Stimulated activated CD8-positive, alpha-beta memory T cell treated with anti-CD3 and anti-CD28 coated beads, Interleukin-15, amount 100 ng/mL, for 48 hours (primary cell): ENCODE results near the gene ARID5B.
A peak's percentile ranks its signal among the peaks of the same experiment; 100 is the strongest.

Experiments
- DNase-seq, 2 donors: peaks; one replicate each; pipeline ENCODE4 v3.0.0-alpha.2; 2020; ENCODE audit warnings: low read depth in 2 of 2

ARID5B gene

GRCh38 chr10:62049624-62050345 lies 148.3 kb downstream of the ARID5B start:
- DNase-seq = no peak

- no peak for DNase-seq
Measured at GRCh38 chr10:62050346-62050892, 148.9 kb downstream of the ARID5B start.

- DNase-seq = peak; percentile 57 to 72
Measured at GRCh38 chr10:62050893-62051433, 149.5 kb downstream of the ARID5B start.

GRCh38 chr10:62052276-62052675 lies 150.8 kb downstream of the ARID5B start:
- no peak for DNase-seq

- no peak for DNase-seq
Measured at GRCh38 chr10:62053860-62054259, 152.4 kb downstream of the ARID5B start.

- DNase-seq = no peak
Measured at GRCh38 chr10:62054408-62054807, 152.9 kb downstream of the ARID5B start.

- DNase-seq = no peak
Measured at GRCh38 chr10:62054830-62055229, 153.3 kb downstream of the ARID5B start.

GRCh38 chr10:62056219-62056618 lies 154.7 kb downstream of the ARID5B start:
- no peak for DNase-seq

GRCh38 chr10:62056698-62057097 lies 155.2 kb downstream of the ARID5B start:
- DNase-seq = no peak

GRCh38 chr10:62057359-62057758 lies 155.9 kb downstream of the ARID5B start:
- DNase-seq = no peak

- no peak for DNase-seq
Measured at GRCh38 chr10:62057850-62058249, 156.4 kb downstream of the ARID5B start.

GRCh38 chr10:62058476-62058875 lies 157.0 kb downstream of the ARID5B start:
- DNase-seq = no peak

- no peak for DNase-seq
Measured at GRCh38 chr10:62058896-62059216, 157.4 kb downstream of the ARID5B start.

- no peak for DNase-seq
Measured at GRCh38 chr10:62059217-62059920, 157.9 kb downstream of the ARID5B start.

- DNase-seq = no peak
Measured at GRCh38 chr10:62062028-62062427, 160.5 kb downstream of the ARID5B start.

- DNase-seq = no peak
Measured at GRCh38 chr10:62062752-62063512, 161.4 kb downstream of the ARID5B start.

- no peak for DNase-seq
Measured at GRCh38 chr10:62063795-62064472, 162.4 kb downstream of the ARID5B start.

GRCh38 chr10:62067560-62067959 lies 166.1 kb downstream of the ARID5B start:
- no peak for DNase-seq

GRCh38 chr10:62068464-62068863 lies 167.0 kb downstream of the ARID5B start:
- DNase-seq = no peak

- DNase-seq = no peak
Measured at GRCh38 chr10:62069452-62070178, 168.1 kb downstream of the ARID5B start.

- DNase-seq = peak in 1 of 2 donors; percentile 49
Measured at GRCh38 chr10:62071846-62072281, 170.4 kb downstream of the ARID5B start.
